A549 (cell line): ENCODE data around the gene CFAP70.

Source experiments
- EP300 ChIP-seq, 2 experiments: fragments of >200 bp; sonication (Bioruptor Twin); formaldehyde crosslinking; IDR thresholded peaks; 2 replicates in 1 of 2; 3 replicates in 1 of 2; pipeline ENCODE4 v1.6.1; 2016 to 2017
- NR3C1 ChIP-seq: fragments of >200 bp; sonication (Bioruptor Twin); formaldehyde crosslinking; IDR thresholded peaks from 3 replicates; pipeline ENCODE4 v1.6.1; 2017
- TF ChIP-seq, protein P1 (sequence below): fragments of >200 bp; sonication (Bioruptor Twin); formaldehyde crosslinking; IDR thresholded peaks from 3 replicates; pipeline ENCODE4 v1.5.1; 2016
- TF ChIP-seq, protein P2 (sequence below): fragments of 200-600 bp; sonication (generic); IDR thresholded peaks from 2 replicates; pipeline ENCODE4 v1.6.1; 2016; ENCODE audit warnings: antibody characterized with exemption, mild to moderate bottlenecking, moderate library complexity

DNA sequence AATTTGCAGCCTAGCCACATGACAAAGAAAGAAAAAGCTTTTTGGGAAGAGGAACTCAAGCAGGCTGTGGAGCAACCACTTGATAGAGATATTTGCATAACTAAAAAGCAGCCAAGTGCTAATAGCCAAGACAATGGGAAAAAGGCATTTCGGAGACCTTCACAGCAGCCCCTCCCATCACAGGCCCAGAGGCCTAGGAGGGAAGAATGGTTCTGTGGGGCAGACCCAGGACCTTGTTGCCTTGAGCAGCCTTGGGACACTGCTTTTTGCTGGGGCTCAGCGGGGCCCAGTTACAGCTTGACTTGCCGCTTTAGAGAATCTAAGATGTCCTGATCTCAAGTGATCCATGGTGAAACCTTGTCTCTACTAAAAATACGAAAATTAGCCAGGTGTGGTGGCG lies 152.3 kb downstream of the CFAP70 start:
- TF ChIP-seq, protein P1, sequence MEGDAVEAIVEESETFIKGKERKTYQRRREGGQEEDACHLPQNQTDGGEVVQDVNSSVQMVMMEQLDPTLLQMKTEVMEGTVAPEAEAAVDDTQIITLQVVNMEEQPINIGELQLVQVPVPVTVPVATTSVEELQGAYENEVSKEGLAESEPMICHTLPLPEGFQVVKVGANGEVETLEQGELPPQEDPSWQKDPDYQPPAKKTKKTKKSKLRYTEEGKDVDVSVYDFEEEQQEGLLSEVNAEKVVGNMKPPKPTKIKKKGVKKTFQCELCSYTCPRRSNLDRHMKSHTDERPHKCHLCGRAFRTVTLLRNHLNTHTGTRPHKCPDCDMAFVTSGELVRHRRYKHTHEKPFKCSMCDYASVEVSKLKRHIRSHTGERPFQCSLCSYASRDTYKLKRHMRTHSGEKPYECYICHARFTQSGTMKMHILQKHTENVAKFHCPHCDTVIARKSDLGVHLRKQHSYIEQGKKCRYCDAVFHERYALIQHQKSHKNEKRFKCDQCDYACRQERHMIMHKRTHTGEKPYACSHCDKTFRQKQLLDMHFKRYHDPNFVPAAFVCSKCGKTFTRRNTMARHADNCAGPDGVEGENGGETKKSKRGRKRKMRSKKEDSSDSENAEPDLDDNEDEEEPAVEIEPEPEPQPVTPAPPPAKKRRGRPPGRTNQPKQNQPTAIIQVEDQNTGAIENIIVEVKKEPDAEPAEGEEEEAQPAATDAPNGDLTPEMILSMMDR, result no peak
- TF ChIP-seq, protein P2, sequence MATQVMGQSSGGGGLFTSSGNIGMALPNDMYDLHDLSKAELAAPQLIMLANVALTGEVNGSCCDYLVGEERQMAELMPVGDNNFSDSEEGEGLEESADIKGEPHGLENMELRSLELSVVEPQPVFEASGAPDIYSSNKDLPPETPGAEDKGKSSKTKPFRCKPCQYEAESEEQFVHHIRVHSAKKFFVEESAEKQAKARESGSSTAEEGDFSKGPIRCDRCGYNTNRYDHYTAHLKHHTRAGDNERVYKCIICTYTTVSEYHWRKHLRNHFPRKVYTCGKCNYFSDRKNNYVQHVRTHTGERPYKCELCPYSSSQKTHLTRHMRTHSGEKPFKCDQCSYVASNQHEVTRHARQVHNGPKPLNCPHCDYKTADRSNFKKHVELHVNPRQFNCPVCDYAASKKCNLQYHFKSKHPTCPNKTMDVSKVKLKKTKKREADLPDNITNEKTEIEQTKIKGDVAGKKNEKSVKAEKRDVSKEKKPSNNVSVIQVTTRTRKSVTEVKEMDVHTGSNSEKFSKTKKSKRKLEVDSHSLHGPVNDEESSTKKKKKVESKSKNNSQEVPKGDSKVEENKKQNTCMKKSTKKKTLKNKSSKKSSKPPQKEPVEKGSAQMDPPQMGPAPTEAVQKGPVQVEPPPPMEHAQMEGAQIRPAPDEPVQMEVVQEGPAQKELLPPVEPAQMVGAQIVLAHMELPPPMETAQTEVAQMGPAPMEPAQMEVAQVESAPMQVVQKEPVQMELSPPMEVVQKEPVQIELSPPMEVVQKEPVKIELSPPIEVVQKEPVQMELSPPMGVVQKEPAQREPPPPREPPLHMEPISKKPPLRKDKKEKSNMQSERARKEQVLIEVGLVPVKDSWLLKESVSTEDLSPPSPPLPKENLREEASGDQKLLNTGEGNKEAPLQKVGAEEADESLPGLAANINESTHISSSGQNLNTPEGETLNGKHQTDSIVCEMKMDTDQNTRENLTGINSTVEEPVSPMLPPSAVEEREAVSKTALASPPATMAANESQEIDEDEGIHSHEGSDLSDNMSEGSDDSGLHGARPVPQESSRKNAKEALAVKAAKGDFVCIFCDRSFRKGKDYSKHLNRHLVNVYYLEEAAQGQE, result no peak
- TF ChIP-seq NR3C1 (no peak), EP300 (IDR thresholded peaks at IDR 0.05) (no peak)
